HepG2 (cell line): Measurements from ENCODE around the gene ITIH3. TPM values are rescaled to one million over a fixed set of nuclear protein-coding genes. Genes with fewer than 3 reads are reported as not detected.

Experiments
- ATAC-seq: fragments of 200-7000 bp; cut with Tn5 transposase; 3 replicates; pipeline ENCODE4 v1.9.1; 2020; ENCODE audit warnings: mild to moderate bottlenecking, moderate library complexity
- BruUV-seq: library from RNA; stranded (reverse); fragments of 400-500 nt; replicated peaks from 2 replicates; lab custom pipeline; 2021; lab: Mats Ljungman, UMichigan
- CTCF ChIA-PET: fragments of 300-600 bp; formaldehyde crosslinking; extraction: SDS; loops from one replicate; lab custom pipeline; 2021; ENCODE audit warnings: low total read pairs, inconsistent platforms, low intra/inter-chr PET ratio; lab: Yijun Ruan, JAX
- POLR2A ChIA-PET: fragments of 350-600 bp; sonication (Branson Sonifier 250); formaldehyde crosslinking; loops from one replicate; lab custom pipeline; 2020; ENCODE audit warnings: antibody characterized with exemption, inconsistent platforms; lab: Yijun Ruan, JAX
- DNase-seq: peaks from one replicate; pipeline ENCODE4 v3.0.0-alpha.2; 2015; ENCODE audit warnings: low spot score
- FAIRE-seq: peaks from 3 replicates; lab custom pipeline; 2011; peaks lifted over from hg19 to GRCh38; lab: Jason Lieb, UNC
- H2AFZ ChIP-seq: one replicate; pipeline ENCODE4 v1.6.1; 2011; ENCODE audit warnings: low read length, inconsistent platforms
- H3K27ac ChIP-seq: fragments of 300-600 bp; 3 replicates; pipeline ENCODE4 v1.8.0; 2011; ENCODE audit warnings: mixed run types, mild to moderate bottlenecking, mixed read lengths, low read length, inconsistent platforms; ENCODE audit not compliant: insufficient read depth; ENCODE audit errors: extremely low read length
- H3K27me3 ChIP-seq, 2 experiments: fragments of 200-600 bp in 1 of 2; 2 replicates in 1 of 2; 3 replicates in 1 of 2; pipeline versions ENCODE4 v1.6.0 to v1.8.0; 2011; ENCODE audit warnings: low read length in 2 of 2, mild to moderate bottlenecking in 2 of 2, moderate library complexity in 2 of 2, inconsistent platforms in 1 of 2; ENCODE audit not compliant: insufficient read depth in 2 of 2, control insufficient read depth in 1 of 2
- H3K36me3 ChIP-seq, 2 experiments: fragments of 200-600 bp in 1 of 2; replicated peaks in 1 of 2; 2 replicates in 1 of 2; 3 replicates in 1 of 2; pipeline versions ENCODE4 v1.5.1 to v1.8.0; 2011; ENCODE audit warnings: low read length in 2 of 2, inconsistent platforms in 1 of 2; ENCODE audit not compliant: insufficient read depth in 2 of 2, control insufficient read depth in 1 of 2
- H3K4me1 ChIP-seq: 2 replicates; pipeline ENCODE4 v1.5.1; 2012; ENCODE audit warnings: low read length, inconsistent platforms; ENCODE audit not compliant: insufficient read depth
- H3K4me2 ChIP-seq: 2 replicates; pipeline ENCODE4 v1.6.0; 2011; ENCODE audit warnings: low read depth, low read length, inconsistent platforms
- H3K4me3 ChIP-seq, 3 experiments: fragments of 200-600 bp in 1 of 3; sonication (generic), shearing (Covaris generic) in 1 of 3; replicated peaks in 1 of 3; 2 replicates each; pipeline ENCODE4 v1.5.1; 2011 to 2016; ENCODE audit warnings: low read length in 3 of 3, inconsistent platforms in 2 of 3, low read depth in 2 of 3, mild to moderate bottlenecking in 2 of 3, control low read depth in 1 of 3, mixed read lengths in 1 of 3; ENCODE audit not compliant: insufficient read depth in 1 of 3
- H3K79me2 ChIP-seq: one replicate; pipeline ENCODE4 v1.6.1; 2011; ENCODE audit warnings: low read length, inconsistent platforms; ENCODE audit not compliant: insufficient read depth
- H3K9ac ChIP-seq: 2 replicates; pipeline ENCODE4 v1.6.0; 2011; ENCODE audit warnings: mild to moderate bottlenecking, low read depth, low read length, inconsistent platforms; ENCODE audit not compliant: insufficient read depth
- H3K9me3 ChIP-seq: 2 replicates; pipeline ENCODE4 v1.5.1; 2012; ENCODE audit warnings: mild to moderate bottlenecking, low read length
- H4K20me1 ChIP-seq: 2 replicates; pipeline ENCODE4 v1.6.0; 2011; ENCODE audit warnings: inconsistent platforms, mild to moderate bottlenecking, low read length, moderate library complexity; ENCODE audit not compliant: insufficient read depth
- ASH2L ChIP-seq: fragments of 300-600, 200-600 bp; sonication (generic); IDR thresholded peaks from 2 replicates; pipeline ENCODE4 v1.7.0; 2017; ENCODE audit warnings: low read depth, mild to moderate bottlenecking, moderate library complexity, mixed read lengths, low read length; ENCODE audit not compliant: insufficient read length
- KAT8 ChIP-seq: IDR thresholded peaks from 2 replicates; pipeline ENCODE4 v1.6.1; 2016; ENCODE audit warnings: missing genetic modification reagents, missing compliant biosample characterization
- MZF1 ChIP-seq: sonication (generic); formaldehyde crosslinking; IDR thresholded peaks from 2 replicates; pipeline ENCODE4 v1.8.1; 2023; ENCODE audit warnings: mild to moderate bottlenecking, missing genetic modification reagents, borderline replicate concordance
- PREB ChIP-seq: sonication (generic); formaldehyde crosslinking; IDR thresholded peaks from 2 replicates; pipeline ENCODE4 v1.4.0; 2020; ENCODE audit warnings: missing genetic modification reagents
- PRPF4 ChIP-seq: fragments of 200-400 bp; formaldehyde crosslinking; IDR thresholded peaks from 2 replicates; pipeline ENCODE4 v1.6.1; 2016; ENCODE audit warnings: low read length, low read depth; ENCODE audit not compliant: poor library complexity, severe bottlenecking
- ZNF121 ChIP-seq: sonication (generic); formaldehyde crosslinking; IDR thresholded peaks from 2 replicates; pipeline ENCODE4 v1.5.0; 2020; ENCODE audit warnings: mild to moderate bottlenecking, missing genetic modification reagents
- WGBS: methylation state at CpG from one replicate; pipeline ENCODE4 v1.1.6; 2017; ENCODE audit warnings: low lambda C conversion rate; 5-methylcytosine and 5-hydroxymethylcytosine counted together
- in situ Hi-C: cut with HindIII; loops from 2 replicates; pipeline ENCODE4 v1.10.0; 2017; ENCODE audit warnings: low pct_unique_long_range_greater_than_20kb; ENCODE audit not compliant: extremely low pct_ligation_motif_present
- intact Hi-C: fragments of 100-400 bp; cut with micrococcal nuclease; formaldehyde crosslinking; loops from one replicate; pipeline ENCODE4 v1.10.0; 2022; ENCODE audit not compliant: unreplicated experiment
- polyA plus RNA-seq, 8 experiments: library from polyadenylated mRNA; depleted of rRNA in 3 of 8; stranded (reverse) in 7 of 8; unstranded in 1 of 8; fragments of >200 nt; fragmentation: Illumina TruSeq in 4 of 8; extraction: Trizol in 4 of 8; gene quantifications; 2 replicates each; pipeline versions ENCODE4 v1.2.1 to v1.2.3, GENCODE V29; 2011 to 2016; ENCODE audit warnings: low read depth in 4 of 8, missing spikeins in 1 of 8, mixed read lengths in 1 of 8; ENCODE audit not compliant: insufficient read depth in 1 of 8
- total RNA-seq, 5 experiments: library from RNA; depleted of rRNA; stranded (reverse); fragments of >200 nt; fragmentation: Illumina TruSeq; extraction: Trizol; gene quantifications; 2 replicates each; pipeline ENCODE4 v1.2.3, GENCODE V29; 2016; ENCODE audit warnings: low read depth in 1 of 5
- TF ChIP-seq, protein P1 (sequence below): sonication (generic); formaldehyde crosslinking; IDR thresholded peaks from 2 replicates; pipeline ENCODE4 v1.8.0; 2022; ENCODE audit warnings: low read depth, missing genetic modification reagents

The ITIH3 gene
- total and polyA plus RNA-seq, 2 of the 13 experiments (the other 11 are each of a cell fraction or from before 2014, with no cell fraction given) = 105 to 632 TPM

DNA sequence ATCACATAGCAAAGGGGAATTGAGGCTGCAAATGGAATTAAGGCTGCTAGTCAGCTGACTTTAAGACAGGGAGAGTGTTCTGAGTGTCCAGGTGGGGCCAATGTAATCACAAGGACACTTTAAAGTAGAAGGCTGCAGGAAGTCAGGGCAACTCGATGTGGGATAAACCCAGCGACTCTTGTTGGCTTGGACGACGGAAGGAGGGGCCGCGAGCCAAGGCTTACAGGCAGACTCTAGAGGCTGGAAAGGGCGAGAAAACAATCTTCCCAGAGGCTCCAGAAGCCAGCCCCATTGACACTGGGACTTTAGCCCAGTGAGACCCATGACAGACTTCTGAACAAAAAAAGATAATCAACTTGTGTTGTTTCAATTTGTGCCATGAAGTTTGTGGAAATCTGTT is 53.1 kb downstream of the ITIH3 start:
- Histone ChIP-seq H2AFZ (no peak overlapping the region), H3K4me1 (peaks cover 26% of the 10 kb centered on the region), H4K20me1 (no peaks in the 10 kb centered on the region), H3K36me3 (peaks cover 2 to 9% of the 10 kb centered on the region in 2 experiments; a peak in 3 of 5 replicates), H3K9me3 (no peaks in the 10 kb centered on the region), H3K27ac (no peak overlapping the region), H3K4me2 (no peak overlapping the region), H3K9ac (no peak overlapping the region)
- no peak for ATAC-seq
- intact Hi-C loops = no loop called here
- TF ChIP-seq MZF1 (CRISPR knock-in tag) (no peak), PRPF4 (no peak), KAT8 (CRISPR knock-in tag) (no peak), PREB (CRISPR knock-in tag) (no peak), ASH2L (no peak), ZNF121 (CRISPR knock-in tag) (no peak)
- TF ChIP-seq, protein P1, sequence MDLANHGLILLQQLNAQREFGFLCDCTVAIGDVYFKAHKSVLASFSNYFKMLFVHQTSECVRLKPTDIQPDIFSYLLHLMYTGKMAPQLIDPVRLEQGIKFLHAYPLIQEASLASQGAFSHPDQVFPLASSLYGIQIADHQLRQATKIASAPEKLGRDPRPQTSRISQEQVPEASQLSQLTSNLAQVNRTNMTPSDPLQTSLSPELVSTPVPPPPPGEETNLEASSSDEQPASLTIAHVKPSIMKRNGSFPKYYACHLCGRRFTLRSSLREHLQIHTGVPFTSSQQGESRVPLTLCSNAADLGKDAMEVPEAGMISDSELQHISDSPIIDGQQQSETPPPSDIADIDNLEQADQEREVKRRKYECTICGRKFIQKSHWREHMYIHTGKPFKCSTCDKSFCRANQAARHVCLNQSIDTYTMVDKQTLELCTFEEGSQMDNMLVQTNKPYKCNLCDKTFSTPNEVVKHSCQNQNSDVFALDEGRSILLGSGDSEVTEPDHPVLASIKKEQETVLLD (CRISPR knock-in tag) = no peak
- TF ChIP-seq, all 625 proteins: peak for 0
- in situ Hi-C loops = no loop called here
- CTCF ChIA-PET = no interaction called here
- BruUV-seq = no TSS peak
- no peaks in the 10 kb centered on the region for H3K27me3 ChIP-seq
- 93% methylated on average over 7 of the region's 7 CpGs for WGBS
- no peak for DNase-seq
- no peak overlapping the region for H3K4me3 ChIP-seq
- POLR2A ChIA-PET = no interaction called here
- FAIRE-seq = no peak
- H3K79me2 ChIP-seq = no peaks in the 10 kb centered on the region
